NCI-H128 (cell line): ENCODE data around the gene RHEB.

Source experiments
- DNase-seq: peaks from one replicate; lab custom pipeline; 2025; ENCODE audit not compliant: unreplicated experiment; lab: John Stamatoyannopoulos, UW

Gene RHEB

DNA sequence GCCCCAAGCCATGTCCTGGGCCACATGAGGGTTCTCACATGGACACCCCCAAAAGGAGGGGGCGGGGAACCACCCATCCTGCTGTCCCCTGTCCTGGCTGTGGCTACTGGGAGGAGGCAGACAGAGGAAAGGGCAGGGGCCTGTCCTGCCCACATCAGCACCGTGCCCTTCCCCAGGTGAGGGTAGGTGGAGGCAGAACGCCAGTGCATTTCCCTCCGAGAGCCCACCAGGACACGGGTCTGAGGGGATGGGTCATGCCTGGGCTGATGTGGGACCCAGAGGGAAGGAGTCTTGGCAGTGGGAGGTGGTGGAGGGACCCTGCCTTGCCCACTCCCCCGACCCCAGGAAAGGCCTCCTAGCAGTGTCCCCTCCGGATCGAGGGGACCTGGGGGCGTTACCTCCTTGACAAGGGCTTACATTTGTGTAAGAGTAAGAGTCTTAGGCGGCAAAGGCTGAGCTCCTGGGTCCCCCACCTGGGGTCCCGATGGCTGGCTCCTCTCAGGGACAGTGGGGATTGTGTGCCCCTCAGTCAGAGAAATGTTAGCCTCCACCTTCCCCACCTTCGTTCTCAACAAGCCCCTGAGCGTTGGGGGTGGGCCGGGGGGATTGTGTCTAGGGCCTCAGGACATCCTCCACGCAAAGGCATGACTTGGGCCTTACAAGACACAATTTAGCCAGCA, 85.8 kb downstream of the RHEB start:
- no peak for DNase-seq

- DNase-seq = no peak
Observed at GRCh38 chr7:151432658-151433521, 86.8 kb downstream of the RHEB start.

DNA sequence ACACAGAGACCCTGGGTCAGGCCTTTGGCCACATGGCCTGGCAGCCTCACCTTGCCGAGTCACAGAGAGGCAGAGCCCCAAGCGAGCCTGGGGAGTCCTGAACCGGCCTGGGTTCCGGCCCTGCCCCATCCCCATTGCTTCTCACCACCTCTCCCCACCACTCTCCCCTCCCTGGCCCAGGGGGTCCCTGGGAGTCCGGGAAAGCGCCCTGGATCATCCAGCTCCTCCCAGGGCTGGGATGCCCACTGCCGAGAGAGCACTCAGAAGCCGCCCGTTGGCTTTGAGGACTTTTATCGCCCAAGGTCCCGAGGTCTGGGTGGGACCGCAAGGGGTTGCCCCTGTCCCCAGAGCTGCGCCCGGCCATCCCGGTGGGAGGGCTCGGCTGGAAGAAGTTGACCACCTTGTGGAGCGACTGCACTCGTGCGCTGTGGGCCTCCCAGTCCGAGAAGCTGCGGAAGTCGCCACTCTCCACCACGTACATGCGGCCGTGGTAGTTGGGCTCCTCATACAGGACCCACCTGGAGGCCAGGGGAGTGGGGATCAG, 87.9 kb downstream of the RHEB start:
- DNase-seq = no peak

DNA sequence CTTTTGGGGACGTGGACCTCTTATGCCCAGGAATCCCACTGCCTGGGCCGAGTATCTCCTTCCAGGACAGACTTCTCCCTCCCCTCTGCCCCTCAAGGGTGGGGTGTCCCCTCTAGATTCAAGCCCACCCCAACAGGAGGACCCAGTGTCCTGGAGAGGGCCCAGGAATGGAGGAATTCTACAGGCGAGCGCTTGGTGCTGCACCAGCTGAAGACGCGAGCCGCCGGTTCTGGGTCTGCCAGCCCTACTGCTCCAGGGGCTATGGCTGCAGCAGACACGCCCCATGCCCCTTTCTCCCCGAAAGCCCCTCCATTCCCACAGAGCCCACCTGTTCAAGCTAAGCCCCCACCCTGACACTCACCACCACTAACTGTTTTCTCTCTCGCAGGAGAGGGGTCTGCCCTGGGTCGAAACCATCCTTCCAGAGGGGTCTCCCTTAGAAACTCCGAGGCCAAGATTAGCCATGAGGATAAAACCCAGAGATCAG, 88.4 kb downstream of the RHEB start:
- DNase-seq = no peak

- no peak for DNase-seq
Observed at GRCh38 chr7:151430391-151431205, 89.1 kb downstream of the RHEB start.

- DNase-seq = no peak
Observed at GRCh38 chr7:151429560-151430331, 89.9 kb downstream of the RHEB start.

GRCh38 chr7:151429237-151429559, 90.5 kb downstream of the RHEB start:
- DNase-seq = no peak

GRCh38 chr7:151428378-151429236, 91.1 kb downstream of the RHEB start:
- no peak for DNase-seq

GRCh38 chr7:151427705-151428377, 91.9 kb downstream of the RHEB start:
- DNase-seq = no peak

DNA sequence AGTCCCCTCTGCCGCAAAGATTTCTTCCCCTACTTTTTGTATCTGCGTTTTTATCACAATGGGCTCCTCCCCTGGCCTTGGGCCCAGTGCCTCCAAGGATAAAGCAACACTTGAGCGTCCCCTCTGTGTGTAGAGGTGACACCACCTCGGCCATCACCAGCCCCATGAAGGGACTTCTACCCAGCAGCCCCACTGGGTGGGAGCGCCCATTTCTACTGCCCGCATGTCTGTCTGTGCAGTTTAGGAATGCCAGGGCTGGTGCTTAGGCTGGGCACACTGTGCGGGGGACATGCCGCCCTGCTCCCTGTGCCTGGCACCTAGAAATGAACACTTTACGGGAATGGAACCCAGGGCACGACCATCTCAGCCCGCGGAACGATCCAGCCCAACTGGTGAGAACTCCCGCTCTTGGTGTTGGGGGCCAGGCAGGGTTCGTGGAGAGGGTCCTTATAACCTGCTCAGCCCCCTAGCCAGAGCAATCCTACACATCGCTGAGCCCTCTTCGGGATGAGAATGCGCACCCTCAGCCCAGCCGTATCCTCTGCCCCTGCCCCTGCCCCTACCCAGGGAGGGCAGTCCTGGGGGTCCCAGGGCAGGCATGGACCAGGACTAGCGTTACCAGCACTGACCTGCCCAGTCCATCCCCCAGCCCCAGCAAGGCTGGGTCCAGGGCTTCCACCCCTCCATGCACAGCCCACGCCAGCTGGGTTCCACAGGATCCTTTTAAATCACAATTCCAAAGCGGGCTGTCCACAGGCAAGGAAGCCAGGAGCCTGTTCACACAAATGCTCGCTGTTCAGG, 92.6 kb downstream of the RHEB start:
- DNase-seq = no peak

DNA sequence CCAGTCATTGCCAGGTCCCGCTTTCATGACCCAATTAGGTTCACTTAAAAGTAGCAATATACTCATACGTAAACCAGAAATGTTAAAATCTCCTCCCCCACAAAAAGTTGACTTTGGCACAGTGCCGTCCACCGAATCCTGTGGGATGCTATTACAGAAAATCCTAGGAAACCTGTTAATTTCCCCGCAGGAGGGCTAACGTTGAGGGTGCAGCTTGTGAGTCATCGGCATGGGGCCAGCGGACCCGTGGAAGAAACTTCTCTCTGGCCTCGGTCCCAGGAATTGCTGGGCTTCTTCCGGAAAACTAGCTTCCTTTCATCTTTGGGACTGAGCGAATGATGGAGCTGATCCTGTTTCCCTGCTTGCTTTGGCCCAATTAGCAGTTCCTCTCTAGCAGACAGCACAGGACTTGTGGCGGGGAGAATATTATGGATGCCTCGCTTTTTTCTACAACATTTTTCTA, 93.2 kb downstream of the RHEB start:
- no peak for DNase-seq

DNA sequence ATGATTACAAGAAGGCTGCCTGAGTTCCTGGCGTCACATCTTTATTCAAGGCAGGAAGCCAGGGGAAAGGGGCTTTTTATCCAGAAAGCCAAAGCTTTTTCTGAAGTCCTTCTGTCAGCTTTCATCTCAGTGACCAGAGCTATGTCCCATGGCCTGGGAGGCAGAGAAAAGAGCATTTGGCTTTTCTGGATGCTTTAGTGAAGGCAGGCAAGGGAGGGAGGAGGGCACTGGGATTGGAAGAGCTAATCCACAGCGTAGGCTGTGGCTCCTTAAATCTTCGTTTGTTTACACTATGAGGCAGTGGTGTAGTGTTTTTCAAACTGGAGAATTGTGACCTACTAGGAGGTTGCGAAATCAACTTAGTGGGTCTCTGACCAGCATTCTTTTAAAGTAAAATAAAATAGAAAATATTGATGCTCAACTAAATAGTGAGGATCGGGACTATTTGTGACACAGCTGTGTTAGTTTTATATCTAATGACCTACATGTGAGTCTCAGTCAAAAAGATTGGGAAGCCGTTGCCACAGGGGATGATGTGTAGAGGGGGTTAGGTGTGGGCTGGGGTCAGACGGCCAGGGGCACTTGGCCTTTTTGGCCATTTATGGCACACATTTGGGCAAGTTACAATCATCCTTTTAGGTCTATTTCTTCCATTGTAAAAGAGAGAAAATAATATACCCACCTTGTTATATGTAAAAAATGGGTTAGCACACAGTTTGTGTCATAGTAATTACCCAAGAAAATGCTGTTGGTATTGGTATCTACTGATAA, 93.8 kb downstream of the RHEB start:
- no peak for DNase-seq

GRCh38 chr7:151424799-151425198, 94.9 kb downstream of the RHEB start:
- DNase-seq = no peak

DNA sequence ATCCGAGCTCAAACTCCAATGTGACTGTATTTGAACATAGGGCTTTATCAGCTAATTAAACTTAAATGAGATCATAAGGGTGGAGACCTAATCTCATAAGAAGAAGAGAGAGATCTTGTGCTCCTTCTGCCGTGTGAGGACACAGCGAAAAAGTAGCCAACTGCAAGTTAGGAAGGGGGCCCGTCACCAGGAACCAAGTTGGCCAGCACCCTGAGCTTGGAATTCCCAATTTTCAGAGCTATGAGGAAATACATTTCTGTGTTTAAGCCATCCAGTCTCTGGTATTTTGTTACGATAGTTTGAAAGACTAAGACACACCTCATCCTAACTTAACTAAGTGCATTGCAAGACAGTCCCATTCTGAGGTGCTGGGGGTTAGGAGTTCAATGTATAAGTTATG, 95.8 kb downstream of the RHEB start:
- no peak for DNase-seq

- no peak for DNase-seq
Observed at GRCh38 chr7:151423226-151423625, 96.5 kb downstream of the RHEB start.

DNA sequence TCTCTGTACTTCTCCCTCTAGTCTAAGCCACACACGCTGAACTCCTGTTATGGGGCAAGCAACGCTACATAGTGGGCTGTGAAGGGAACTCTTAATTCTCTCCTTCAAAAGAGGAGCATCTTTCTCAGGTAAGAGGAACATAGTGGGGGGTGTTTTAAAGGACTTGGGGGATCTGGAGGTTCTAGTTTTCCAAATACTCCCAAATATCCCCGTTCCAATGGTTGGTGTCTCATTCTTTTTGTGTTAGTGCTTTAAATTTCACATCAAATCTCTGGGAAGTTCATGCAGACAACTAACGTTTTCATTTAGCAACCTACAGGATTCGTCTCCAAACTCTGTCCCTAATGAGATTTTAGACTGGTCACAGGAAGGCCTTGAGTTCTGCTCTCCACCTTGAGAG, 97.5 kb downstream of the RHEB start:
- DNase-seq = no peak

- DNase-seq = no peak
Observed at GRCh38 chr7:151420144-151420543, 99.6 kb downstream of the RHEB start.
